ENCODE results near the gene PLBD1.

Gene PLBD1

DNA sequence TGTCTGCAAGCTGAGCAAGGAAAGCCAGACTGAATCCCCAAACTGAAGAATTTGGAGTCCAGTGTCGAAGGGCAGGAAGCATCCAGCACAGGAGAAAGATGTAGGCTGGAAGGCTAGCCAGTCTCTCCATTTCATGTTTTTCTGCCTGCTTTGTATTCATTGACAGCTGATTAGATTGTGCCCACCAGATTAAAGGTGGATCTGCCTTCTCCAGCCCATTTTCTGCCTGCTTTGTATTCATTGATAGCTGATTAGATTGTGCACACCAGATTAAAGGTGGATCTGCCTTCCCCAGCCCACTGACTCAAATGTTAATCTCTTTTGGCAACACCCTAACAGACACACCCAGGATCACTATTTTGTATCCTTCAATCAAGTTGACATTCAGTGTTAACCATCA is 85.3 kb downstream of the PLBD1 start:
- no peak for DNase-seq

DNA sequence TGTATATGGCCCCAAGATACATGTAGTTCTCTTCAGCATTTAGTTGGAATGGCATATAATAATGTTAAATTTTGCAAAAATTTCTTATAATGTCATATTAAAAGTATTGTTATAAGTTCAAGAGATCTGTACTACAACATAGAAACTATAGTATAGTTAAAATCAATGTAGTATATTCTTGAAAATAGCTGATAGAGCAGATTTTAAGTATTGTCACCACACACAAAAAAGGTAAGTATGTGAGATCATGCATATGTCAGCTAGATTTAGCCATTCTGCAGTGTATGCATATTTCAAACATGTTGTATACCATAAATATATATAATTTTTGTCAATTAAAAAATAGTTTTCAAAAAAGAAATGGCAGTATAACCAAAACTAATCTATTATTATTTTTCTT is 86.5 kb downstream of the PLBD1 start:
- DNase-seq, result no peak

DNA sequence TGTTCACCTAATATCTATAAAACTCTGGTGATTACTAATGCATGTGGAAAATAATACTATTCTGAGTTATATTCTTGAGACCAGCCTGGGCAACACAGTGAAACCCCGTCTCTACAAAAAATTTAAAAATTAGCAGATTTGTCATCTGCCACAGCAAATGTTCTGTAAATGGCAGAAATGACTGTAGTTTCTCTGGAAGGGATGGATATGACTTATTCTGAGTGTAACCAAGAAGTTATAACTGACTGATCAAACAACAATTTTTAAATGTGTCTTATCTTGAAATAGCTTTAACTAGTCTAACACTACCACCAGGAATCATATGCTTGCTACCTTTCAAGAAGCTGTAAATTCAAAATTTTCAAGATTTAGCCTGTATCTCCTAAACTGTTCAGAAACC is 88.7 kb downstream of the PLBD1 start:
- no peak for DNase-seq

DNA sequence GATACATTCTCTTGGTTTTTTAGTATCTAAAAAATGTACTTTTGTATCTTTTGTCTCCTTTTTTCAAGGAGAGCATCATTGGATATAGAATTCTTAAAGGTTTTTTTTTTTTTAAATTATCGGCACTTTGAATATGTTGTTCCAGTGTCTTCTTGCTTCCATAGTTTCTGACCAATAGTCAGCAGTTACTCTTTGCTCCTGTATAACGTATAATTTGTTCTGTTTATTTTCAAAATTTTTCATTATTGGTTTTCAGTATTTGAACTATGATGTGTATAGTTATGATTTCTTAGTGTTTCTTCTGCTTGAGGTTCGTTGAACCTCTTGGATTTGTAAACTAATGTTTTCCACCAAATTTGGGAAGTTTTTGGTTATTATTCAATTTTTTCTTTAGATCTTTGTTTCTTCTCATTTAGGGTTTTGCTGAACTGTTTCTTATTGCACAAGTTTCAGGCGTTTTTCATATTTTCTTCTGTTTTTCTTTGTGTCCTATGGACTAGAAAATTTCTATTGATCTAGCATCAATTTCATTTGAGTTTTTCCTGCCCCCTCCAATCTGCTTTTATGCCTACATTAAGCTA is 93.9 kb downstream of the PLBD1 start:
- peak; percentile 25 for DNase-seq

DNA sequence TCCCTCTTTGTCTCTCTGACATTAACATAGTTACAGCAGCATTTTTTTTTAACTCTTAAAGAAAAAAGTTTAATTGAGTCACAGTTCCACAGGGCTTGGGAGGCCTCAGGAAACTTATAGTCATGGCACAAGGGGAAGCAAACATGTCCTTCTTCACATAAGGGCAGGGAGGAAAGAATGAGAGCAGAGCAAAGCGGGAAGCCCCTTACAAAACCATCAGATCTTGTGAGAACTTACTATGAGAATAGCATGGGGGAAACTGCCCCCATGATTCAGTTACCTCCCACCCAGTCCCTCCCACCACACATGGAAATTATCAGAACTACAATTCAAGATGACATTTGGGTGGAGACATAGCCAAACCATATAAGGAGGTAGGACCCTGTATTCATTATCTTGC is 96.2 kb downstream of the PLBD1 start:
- no peak for DNase-seq

DNA sequence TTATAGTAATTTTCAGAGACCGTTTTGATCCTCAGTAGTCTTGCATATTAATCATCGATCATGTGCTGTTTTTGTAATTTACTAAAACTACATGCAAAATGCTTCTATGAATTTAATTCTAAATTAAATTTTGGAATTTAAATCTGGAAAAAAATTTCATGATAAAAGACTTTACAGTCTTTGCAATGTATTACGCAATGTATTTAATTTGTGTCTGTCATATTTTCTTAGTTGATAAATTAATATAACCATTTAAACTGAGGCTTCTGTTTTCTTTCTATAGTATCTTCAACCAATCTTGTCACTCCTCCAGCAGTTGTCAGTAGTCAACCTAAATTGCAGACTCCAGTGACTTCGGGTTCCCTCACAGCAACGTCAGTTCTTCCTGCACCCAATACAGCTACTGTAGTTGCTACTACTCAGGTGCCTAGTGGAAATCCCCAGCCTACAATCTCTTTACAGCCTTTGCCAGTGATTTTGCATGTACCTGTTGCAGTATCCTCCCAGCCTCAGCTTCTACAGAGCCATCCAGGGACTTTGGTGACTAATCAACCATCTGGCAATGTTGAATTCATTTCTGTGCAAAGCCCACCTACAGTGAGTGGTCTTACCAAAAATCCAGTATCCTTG is 107.4 kb downstream of the PLBD1 start:
- no peak for DNase-seq

DNA sequence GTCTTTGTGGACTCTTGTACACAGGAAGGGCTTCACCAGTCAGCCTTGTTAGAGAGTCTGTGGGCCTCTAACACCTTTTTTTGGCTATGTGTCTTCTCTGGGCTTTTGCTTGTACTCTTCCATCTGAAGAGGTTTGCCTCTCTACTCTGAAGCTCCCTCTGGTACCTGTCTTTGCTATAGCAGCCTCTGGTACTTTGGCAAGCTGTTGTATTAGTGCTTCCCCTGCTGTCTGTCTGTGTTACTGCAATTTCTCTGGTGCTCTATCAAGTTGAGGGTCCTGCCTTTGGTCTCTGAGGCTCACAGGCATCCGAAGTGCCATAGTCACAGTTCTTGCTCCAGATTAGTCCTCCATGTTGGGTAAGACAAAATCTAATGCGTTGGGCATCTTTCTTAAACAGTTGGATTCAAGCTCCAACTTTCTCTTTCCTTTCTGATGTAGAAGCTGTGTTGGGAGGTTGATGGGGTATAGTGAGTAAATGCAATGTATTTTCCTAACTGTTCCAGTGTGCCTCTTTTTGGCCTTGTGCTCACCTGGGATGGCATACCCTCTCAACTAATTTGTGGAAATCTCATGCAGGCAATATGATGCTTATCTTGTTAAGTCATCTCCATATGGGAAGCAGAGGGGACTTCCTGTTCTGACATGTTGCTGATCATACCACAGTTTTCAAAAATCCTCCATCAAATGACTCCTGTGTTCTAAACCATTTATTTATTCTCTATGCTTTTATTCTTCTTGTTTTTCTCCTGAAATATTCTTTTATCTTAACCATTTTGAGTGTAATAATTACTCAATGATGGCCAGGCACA is 113.4 kb downstream of the PLBD1 start:
- peak; percentile 57 for DNase-seq

Measured in NCI-H1092 treated with DMSO at 0.1 percent for 48 hours (cell line).